GM19467 (cell line): ENCODE results near the gene PDIA5.

Experiments used
- ATAC-seq: cut with Tn5 transposase; IDR thresholded peaks from one replicate; pipeline ENCODE4 v1.9.1; 2021; ENCODE audit warnings: mild to moderate bottlenecking, moderate library complexity; ENCODE audit not compliant: unreplicated experiment

The PDIA5 gene

DNA sequence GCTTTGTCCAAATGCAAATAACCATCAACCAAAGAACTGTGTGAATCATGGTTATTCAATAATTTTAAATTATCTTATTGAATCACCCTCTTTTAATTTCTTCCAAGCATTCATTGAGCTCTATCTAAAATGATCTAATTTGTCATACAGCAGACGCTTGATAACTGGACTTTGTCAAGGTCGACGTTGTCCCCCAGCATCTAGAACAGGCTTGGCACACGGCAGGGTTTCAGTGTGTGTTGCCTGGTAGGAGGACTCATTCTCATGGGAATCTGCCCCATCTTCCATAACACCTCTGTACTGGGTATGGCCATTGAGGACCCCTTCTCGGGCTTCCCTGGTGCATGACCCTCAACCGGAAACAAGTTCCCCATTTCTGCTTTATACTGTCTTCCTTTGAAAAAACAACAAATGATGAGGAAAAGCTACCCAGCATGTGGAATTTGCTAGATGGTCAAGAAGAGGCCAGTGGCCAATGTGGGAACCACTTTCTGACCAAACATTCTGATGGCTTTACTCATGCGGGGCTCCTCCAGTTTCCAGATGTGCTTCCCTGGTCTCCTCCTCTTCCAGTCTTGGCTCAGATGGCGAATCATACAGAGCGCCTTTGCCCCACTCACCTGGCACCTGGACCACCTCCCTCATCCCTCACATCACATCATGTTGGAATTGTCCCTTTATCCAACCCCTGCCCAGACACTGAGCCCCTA lies 93.3 kb downstream of the PDIA5 start:
- no peak for ATAC-seq

DNA sequence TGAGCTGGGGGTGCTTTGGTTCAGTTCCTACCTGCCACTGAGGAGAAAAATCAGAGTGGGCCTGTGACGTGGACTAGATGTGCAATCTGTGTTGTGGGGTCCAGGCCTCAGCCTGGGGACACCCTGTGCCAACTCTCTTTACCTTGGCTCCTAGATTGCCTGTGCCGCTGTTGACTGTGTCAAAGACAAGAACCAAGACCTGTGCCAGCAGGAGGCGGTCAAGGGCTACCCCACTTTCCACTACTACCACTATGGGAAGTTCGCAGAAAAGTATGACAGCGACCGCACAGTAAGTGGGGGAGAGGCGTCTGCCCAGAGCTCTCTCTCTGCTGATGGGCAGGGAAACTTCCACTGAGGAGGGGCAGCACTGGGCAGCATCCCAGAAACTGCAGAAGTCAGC lies 94.3 kb downstream of the PDIA5 start:
- ATAC-seq: no peak

DNA sequence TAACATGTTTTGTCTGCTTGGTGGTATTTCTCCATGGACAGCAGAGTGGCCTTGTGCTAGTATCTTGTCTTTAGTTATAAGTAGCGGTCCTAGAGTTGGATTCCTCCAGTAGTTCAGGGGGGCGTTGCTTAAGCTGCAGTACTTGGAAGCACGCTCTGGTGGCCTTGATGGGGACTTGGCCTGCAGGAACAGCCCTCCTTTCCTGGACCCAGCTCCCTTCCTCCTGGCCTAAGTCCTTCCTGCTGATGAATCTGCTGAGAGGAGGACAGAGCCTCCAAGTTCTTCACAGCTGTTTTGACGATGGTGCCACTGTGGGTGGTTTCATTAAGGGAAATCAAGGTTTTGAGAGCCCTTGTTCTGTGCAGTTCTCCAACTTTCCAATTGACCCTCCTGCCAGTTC lies 96.3 kb downstream of the PDIA5 start:
- ATAC-seq: no peak

DNA sequence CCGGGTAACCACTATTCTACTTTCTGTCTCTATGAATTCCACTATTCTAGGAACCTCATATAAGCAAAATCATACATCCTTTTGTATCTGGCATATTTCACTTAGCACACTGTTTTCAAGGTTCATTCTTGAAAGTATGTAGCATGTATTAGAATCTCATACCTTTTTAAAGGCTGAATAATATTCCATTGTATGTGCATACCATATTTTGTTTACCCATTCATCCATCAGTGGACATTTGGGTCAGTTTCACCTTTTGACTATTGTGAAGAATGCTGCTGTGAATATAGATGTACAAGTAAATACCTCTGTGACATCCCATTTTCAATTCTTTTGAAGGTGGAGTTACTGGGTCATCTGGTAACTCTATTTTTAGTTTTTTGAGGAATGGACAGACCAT lies 98.3 kb downstream of the PDIA5 start:
- no peak for ATAC-seq

DNA sequence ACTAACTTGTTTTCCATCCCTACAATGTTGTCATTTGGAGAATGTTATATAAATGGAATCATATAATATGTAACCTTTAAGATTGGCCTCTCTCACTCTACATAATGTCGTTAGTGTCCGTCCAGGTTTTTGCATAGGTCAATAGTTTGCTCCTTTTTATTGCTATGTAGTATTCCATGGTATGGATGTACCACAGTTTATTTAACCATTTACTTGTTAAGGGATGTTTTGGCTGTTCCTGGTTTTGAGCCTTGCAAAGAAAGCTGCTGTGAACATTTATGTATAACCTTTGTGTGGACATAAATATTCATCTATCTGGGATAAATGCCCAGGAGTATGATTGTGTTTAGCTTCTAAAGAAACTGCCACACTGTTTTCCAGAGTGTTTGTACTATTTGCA lies 100.9 kb downstream of the PDIA5 start:
- ATAC-seq: no peak

DNA sequence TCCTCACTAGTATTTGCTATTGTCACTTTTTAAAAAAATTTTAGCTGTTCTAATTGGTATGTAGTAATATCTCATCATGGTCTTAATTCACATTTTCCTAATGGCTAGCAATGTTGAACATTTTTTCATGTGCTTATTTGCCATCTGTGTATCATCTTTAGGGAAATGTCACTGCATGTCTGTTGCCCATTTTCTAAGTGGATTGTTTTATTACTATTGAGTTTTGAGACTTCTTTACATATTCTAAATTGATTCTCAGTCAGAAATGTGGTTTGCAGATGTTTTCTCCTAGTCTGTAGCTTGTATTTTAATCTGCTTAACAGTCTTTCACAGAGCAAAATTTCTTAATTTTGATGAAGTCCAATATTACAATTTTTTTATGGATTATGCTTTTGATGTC lies 101.3 kb downstream of the PDIA5 start:
- ATAC-seq: no peak

DNA sequence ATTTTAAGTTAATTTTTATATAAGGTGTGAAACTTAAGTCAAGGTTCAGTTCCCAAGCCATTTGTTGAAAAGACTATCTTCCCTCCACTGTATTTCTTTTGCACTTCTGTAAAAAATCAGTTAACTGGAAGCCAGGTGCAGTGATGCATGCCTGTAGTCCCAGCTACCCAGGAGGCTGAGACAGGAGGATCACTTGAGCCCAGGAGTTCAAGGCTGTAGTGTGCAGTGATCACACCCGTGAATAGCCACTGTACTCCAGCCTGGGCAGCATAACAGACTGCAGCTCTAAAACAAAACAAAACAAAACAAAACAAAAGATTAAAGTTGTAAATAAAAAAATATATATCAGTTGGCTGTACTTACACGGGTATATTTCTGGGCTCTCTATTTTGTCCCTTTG lies 101.8 kb downstream of the PDIA5 start:
- no peak for ATAC-seq

DNA sequence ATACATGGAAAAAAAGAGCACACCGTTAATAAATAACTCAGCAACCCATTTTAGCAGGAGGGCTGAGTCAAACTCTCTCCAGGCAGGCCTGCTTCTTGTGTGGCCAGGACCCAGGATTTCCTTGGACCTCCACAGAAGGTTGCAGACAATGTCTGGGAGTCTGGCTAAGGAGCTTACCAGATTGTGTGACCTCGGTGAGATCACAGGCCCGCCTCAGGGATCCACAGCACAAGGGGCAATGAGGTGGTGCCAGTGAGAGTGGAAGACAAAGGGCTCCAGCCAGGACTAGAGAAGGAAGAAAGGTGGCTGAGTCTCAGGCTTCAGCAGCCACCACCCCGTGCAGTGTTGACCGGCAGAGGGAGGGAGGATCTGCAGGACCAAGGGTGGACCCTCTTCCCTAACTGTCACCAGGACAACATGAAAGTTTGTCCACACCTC lies 102.7 kb downstream of the PDIA5 start:
- ATAC-seq: no peak

DNA sequence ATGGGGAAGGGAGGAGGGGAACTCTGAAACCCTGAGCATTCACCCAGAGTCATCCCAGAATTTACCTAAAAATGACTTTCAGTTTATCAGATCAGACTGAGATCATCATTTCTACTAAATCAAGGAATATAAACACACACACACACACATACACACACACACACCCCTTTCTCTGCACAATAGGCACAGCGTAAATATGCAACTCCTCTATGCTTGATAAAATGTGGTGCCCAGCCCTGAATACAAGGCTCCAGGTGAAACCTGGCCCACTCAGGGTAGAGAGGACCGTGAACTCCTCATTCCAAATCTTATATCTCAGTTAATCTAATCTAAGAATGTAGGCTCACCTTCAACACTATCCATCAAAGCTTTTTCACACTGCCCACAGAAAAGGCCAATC lies 103.1 kb downstream of the PDIA5 start:
- no peak for ATAC-seq

DNA sequence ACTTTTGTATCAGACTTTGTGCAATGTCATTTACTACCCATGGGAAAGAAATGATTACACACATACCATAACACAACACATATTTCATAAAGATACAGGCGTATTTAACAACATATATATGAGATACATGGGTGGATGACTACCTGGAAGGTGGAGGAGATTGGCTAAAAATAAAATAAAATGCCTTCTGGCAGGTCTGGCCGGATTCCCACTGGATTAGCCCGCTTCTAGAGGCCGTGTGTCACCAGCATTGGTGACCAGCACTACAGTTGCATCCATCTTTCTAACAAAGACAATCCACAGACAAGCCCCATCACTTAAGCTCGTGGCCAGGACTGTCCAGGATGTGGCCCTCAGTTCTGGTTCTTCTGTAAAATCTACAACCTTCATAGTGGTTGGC lies 114.0 kb downstream of the PDIA5 start:
- ATAC-seq: no peak

DNA sequence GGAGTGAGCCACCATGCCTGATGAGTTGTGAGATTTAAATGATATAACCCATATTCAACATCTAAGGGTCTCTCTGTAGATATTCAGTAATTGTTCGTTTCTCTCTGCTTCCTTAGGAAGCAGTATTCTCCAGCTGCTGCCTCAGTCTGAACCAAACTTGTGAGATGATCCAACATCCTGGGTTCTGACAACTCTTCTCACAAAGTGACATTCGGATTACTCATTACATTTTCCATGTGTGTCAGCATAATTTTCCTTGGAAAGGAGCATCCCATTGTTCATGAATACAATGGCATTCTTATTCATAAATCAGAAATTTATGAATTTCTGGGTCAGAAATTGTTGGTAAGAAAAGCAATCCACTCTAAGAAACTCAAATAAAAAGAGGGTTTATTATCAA lies 119.9 kb downstream of the PDIA5 start:
- no peak for ATAC-seq

DNA sequence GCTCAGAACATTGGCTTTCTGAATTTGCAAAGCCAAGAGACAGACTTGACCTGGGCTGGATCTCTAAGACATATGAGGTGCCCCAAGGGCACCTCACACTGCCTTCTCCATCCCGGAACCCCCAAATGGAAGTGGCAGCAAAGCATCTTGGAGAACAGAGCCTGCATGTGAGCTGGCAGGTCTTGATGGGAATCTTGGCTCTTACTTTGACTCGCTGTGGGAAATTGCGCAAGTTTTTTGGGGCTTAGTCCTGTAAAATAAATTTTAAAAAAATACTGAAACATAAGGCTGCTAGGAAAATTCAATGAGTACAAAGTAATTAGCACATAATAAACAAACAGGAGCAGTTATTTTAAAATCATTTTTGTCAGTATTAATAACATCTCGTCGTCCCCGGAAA lies 121.2 kb downstream of the PDIA5 start:
- no peak for ATAC-seq

DNA sequence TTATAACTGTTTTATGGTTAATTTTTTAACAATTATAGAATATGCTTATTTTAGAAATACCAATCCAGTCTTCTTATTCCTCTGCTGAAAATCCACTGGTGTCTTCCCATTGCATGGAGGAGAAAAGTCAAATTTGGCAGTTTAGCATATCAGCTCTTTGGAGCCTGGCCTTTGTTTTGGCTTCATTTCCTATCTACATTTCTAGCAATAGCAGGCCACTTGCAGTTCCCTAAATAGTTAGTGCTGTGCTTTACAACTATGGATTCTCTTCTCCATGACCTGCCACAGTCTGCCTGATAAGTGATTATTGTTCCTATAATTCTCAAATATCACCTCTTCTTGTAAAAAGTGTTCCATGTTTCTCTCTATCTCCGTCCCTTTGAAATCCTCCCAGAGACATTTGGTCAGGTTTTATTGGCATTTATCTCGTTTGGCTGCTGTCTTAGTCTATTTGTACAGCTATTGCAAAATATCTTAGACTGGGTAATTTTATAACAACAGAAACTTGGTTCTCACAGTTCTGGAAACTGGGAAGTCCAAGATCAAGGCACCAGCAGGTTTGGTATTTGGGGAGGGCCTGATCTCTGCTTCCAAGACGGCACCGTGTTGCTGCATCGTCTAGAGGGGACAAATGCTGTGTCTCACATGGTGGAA lies 126.8 kb downstream of the PDIA5 start:
- no peak for ATAC-seq

DNA sequence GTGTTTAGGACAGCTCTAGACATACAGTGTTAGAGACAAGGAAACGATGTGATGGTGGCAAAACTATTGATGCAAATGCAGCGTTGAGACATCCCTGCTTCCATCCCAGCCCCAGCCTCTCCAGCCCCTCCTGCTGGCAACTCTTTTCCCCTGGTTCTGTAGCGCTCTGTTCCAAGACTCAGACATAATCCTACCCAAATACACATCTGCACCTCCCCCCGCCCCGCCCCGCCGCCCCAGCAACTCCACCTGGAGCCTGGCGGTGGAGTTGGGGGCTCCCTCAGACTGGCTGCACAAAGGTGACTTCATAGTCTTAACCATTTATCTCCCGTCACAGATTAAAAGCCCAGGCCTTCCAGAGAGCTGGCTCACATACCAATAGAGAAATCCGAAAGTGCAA lies 127.7 kb downstream of the PDIA5 start:
- ATAC-seq: no peak

DNA sequence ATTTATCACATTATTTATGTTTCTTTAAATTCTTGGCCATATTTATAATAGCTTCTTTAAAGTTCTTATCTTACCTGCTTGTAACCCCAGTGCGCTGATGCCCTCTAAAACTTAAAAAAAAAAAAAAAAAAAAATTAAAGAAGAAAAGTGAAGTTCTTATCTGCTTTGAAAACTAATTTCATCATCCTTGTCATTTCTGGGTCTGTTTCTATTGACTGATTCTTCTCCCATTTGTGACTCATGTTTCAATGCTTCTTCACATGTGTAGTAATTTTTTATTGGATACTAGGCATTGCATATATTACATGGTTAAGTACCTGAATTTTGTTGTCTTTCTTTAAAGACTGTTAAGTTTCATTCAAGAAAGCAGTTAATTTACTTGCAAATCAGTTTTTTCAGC lies 131.5 kb downstream of the PDIA5 start:
- no peak for ATAC-seq

DNA sequence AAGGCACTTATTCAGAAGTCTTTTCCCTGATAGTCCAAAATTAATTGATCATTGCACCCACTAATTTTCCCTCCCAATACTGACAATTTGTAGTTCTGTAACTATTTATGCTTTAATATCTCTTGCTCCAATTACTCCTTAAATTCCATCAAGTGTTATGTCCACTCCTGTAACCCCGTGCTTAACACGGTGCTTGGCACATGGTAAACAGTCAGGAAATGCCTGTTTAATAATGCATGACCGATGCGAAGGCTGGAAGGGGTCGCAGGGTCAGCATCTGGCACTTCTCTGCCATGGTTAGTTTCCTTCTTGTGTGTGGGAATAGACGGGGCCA lies 134.4 kb downstream of the PDIA5 start:
- no peak for ATAC-seq

DNA sequence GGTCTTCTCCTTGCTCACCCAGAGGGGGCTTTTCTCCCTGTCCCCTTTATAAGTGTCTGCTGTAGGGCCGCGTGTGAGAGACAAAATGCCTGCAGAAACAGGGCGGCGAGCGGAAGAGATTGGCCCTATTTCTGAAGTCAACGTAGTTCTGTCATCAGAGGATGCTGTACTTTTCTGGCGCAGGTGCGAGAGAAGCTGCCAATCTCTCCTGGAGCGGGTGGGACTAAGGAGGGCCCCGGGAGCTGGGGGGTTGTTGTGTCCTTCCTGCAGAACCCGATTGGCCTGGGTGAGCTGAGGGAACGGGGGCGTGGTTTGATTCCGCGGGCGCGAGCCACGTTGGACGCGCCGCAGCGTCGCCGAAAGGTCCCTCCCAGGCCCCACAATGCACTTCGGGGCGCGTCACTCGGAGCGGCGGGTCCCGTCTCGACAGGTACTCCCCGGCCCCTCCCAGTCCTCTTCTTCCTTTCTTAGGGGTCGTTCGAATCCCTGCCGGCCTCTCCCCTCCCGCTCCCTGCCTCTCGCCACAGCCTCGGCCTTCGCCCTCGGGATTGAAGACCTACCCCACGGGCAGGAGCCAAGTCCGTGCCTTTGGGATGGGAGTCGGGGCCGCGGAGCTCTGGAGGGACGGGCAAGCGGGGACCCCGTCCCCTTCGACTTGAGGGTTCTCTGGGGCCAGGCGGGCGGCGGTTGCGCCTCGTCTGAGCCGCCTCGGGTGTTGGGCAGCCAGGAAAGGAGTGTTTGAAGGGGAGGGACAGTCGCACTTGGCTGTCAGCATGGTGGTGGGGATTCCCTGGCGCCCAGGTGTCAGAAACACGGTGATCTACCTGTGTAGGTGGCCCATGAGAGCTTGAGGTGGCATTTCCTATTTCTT lies 135.0 kb downstream of the PDIA5 start, which contains the start of gene SEC22A:
SEC22A (plus strand) TSS at position 387 of the 871 bp plus-strand sequence. CDS start 7,275 bp downstream, outside the sequence.
- ATAC-seq: peak; percentile 97

DNA sequence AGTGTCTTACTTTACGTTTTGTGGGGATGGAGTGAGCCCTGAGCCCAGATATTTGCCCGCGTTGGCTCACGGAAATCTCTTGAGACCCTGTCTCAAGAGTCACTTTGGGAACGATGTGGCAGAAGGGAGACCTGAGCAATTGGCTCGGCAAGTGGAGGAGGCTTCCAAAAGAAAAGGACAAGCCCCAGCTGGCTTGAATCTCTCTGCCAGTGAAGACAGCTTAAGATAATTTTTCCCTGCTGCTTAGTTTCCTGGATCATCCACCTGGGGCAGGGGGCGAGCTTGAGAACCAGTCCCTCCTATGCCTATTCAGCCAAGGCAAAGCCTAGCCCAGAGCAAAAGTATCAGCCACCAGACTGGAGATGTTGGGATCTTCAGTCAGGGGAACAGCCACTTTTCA lies 135.6 kb downstream of the PDIA5 start:
- no peak for ATAC-seq
